Transverse colon (tissue), 4 donors: Measurements from ENCODE around the gene VWF.

ENCODE experiments used
- POLR2A ChIP-seq: fragments of 450-650 bp; IDR thresholded peaks from one replicate; pipeline ENCODE4 v1.6.1; 2016; ENCODE audit warnings: antibody characterized with exemption, mild to moderate bottlenecking, moderate library complexity
- POLR2AphosphoS5 ChIP-seq, 3 donors: sonication (generic); formaldehyde crosslinking; IDR thresholded peaks; one replicate each; pipeline ENCODE4 v1.6.1; 2016; ENCODE audit warnings: antibody characterized with exemption in 3 of 3
- TF ChIP-seq, protein P1 (sequence below), 5 experiments: fragments of 200-600 bp in 3 of 5; fragments of 450-650 bp in 2 of 5; sonication (generic) in 3 of 5; IDR thresholded peaks; 1 replicate in 2 of 5; 2 replicates in 3 of 5; pipeline ENCODE4 v1.5.1; 2016 to 2017; ENCODE audit warnings: antibody characterized with exemption in 5 of 5, inconsistent platforms in 3 of 5, mild to moderate bottlenecking in 2 of 5, moderate library complexity in 1 of 5

DNA sequence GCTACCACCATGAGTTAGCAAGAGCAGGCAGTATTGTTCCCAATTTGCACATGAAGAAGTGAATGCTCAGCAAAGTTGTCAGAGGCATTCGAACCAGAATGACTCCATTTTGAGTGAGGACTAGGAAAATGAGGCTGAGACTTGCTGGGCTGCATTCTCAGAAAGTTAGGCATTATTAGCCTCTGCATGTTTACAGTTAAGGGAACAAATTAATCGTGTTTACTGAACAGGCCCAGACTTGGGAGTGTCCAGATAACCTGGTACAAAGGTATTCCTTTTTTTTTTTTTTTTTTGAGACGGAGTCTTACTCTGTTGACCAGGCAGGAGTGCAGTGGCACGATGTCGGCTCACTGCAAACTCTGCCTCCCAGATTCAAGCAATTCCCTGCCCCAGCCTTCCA lies 22.5 kb upstream of the VWF start:
- TF ChIP-seq POLR2A: no peak
- TF ChIP-seq, protein P1, sequence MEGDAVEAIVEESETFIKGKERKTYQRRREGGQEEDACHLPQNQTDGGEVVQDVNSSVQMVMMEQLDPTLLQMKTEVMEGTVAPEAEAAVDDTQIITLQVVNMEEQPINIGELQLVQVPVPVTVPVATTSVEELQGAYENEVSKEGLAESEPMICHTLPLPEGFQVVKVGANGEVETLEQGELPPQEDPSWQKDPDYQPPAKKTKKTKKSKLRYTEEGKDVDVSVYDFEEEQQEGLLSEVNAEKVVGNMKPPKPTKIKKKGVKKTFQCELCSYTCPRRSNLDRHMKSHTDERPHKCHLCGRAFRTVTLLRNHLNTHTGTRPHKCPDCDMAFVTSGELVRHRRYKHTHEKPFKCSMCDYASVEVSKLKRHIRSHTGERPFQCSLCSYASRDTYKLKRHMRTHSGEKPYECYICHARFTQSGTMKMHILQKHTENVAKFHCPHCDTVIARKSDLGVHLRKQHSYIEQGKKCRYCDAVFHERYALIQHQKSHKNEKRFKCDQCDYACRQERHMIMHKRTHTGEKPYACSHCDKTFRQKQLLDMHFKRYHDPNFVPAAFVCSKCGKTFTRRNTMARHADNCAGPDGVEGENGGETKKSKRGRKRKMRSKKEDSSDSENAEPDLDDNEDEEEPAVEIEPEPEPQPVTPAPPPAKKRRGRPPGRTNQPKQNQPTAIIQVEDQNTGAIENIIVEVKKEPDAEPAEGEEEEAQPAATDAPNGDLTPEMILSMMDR (IDR thresholded peaks at IDR 0.05): no peak
- TF ChIP-seq POLR2AphosphoS5 (IDR thresholded peaks at IDR 0.05): no peak
